A549 (cell line): ENCODE measurements around the gene SLC17A1.

Experiments used
- MAFK ChIP-seq: fragments of 450-650 bp; IDR thresholded peaks from 2 replicates; pipeline ENCODE4 v1.6.1; 2014; ENCODE audit not compliant: partially characterized antibody
- POLR2A ChIP-seq: IDR thresholded peaks from 2 replicates; pipeline ENCODE4 v1.6.1; 2012; ENCODE audit warnings: mild to moderate bottlenecking, low read length
- POLR2AphosphoS2 ChIP-seq: conservative IDR thresholded peaks from 2 replicates; pipeline ENCODE4 v1.6.1; 2012; ENCODE audit warnings: low read length, improper control_type of control experiment, inconsistent platforms
- SMC3 ChIP-seq: fragments of >200 bp; sonication (Bioruptor Twin); formaldehyde crosslinking; IDR thresholded peaks from 3 replicates; pipeline ENCODE4 v1.6.1; 2018; ENCODE audit warnings: inconsistent platforms
- TF ChIP-seq, protein P1 (sequence below): fragments of >200 bp; sonication (Bioruptor Twin); formaldehyde crosslinking; IDR thresholded peaks from 3 replicates; pipeline ENCODE4 v1.5.1; 2016
- TF ChIP-seq, protein P2 (sequence below): IDR thresholded peaks from 2 replicates; pipeline ENCODE4 v1.6.1; 2012
- TF ChIP-seq, protein P3 (sequence below): fragments of 450-650 bp; IDR thresholded peaks from 2 replicates; pipeline ENCODE4 v1.6.1; 2014; ENCODE audit warnings: antibody characterized with exemption

DNA sequence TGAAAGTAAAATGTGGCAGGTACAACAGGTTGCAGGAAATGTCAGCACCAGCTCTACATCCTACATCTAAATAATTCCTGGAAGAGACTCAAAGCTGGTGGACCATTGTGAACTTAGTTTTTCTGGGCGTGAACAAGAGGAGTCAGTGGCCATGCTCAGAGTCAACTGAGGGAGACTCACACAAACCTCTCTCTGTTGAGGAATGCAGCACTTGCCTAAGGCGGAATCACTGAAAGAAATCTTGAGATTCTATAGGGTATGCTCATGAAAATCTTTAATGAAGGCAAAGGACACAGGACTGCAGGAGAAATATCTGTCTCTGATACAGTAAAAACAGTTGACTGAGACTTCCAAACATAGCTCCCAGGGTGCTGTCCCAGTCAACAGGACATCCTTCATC is 54.8 kb downstream of the SLC17A1 start:
- no peak for TF ChIP-seq POLR2AphosphoS2
- TF ChIP-seq, protein P1, sequence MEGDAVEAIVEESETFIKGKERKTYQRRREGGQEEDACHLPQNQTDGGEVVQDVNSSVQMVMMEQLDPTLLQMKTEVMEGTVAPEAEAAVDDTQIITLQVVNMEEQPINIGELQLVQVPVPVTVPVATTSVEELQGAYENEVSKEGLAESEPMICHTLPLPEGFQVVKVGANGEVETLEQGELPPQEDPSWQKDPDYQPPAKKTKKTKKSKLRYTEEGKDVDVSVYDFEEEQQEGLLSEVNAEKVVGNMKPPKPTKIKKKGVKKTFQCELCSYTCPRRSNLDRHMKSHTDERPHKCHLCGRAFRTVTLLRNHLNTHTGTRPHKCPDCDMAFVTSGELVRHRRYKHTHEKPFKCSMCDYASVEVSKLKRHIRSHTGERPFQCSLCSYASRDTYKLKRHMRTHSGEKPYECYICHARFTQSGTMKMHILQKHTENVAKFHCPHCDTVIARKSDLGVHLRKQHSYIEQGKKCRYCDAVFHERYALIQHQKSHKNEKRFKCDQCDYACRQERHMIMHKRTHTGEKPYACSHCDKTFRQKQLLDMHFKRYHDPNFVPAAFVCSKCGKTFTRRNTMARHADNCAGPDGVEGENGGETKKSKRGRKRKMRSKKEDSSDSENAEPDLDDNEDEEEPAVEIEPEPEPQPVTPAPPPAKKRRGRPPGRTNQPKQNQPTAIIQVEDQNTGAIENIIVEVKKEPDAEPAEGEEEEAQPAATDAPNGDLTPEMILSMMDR: no peak
- TF ChIP-seq, protein P2, sequence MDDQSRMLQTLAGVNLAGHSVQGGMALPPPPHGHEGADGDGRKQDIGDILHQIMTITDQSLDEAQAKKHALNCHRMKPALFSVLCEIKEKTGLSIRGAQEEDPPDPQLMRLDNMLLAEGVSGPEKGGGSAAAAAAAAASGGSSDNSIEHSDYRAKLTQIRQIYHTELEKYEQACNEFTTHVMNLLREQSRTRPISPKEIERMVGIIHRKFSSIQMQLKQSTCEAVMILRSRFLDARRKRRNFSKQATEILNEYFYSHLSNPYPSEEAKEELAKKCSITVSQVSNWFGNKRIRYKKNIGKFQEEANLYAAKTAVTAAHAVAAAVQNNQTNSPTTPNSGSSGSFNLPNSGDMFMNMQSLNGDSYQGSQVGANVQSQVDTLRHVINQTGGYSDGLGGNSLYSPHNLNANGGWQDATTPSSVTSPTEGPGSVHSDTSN: no peak
- no peak for TF ChIP-seq SMC3
- no peak for TF ChIP-seq POLR2A
- TF ChIP-seq MAFK: no peak
- TF ChIP-seq, protein P3, sequence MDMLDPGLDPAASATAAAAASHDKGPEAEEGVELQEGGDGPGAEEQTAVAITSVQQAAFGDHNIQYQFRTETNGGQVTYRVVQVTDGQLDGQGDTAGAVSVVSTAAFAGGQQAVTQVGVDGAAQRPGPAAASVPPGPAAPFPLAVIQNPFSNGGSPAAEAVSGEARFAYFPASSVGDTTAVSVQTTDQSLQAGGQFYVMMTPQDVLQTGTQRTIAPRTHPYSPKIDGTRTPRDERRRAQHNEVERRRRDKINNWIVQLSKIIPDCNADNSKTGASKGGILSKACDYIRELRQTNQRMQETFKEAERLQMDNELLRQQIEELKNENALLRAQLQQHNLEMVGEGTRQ: no peak
